ENCODE measurements around the gene CAMSAP3. TPM values are rescaled to one million over a fixed set of nuclear protein-coding genes. Genes with fewer than 3 reads are reported as not detected.

Gene CAMSAP3
- polyA plus RNA-seq, 2 of the 4 experiments (the other 2 are of a cell fraction): 1.3 to 3.6 TPM

- no peak overlapping the region for H3K4me3 ChIP-seq
- TF ChIP-seq RCOR1 (IDR thresholded peaks at IDR 0.05; ENCODE audit: low read depth, low read length) (no peak), ZC3H11A (IDR thresholded peaks at IDR 0.05) (no peak), RAD21 (conservative IDR thresholded peaks at IDR 0.05 in 1 of 2, IDR thresholded peaks at IDR 0.05 in 1 of 2) (no peak), CBX2 (IDR thresholded peaks at IDR 0.05; ENCODE audit: borderline replicate concordance, low read depth) (no peak), HOXB5 (CRISPR knock-in tag; IDR thresholded peaks at IDR 0.05) (no peak)
- TF ChIP-seq, protein P1, sequence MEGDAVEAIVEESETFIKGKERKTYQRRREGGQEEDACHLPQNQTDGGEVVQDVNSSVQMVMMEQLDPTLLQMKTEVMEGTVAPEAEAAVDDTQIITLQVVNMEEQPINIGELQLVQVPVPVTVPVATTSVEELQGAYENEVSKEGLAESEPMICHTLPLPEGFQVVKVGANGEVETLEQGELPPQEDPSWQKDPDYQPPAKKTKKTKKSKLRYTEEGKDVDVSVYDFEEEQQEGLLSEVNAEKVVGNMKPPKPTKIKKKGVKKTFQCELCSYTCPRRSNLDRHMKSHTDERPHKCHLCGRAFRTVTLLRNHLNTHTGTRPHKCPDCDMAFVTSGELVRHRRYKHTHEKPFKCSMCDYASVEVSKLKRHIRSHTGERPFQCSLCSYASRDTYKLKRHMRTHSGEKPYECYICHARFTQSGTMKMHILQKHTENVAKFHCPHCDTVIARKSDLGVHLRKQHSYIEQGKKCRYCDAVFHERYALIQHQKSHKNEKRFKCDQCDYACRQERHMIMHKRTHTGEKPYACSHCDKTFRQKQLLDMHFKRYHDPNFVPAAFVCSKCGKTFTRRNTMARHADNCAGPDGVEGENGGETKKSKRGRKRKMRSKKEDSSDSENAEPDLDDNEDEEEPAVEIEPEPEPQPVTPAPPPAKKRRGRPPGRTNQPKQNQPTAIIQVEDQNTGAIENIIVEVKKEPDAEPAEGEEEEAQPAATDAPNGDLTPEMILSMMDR (IDR thresholded peaks at IDR 0.05): no peak
- H3K4me1 ChIP-seq: peaks cover 2% of the 10 kb centered on the region; the same call in 1 of the 3 replicates
- WGBS (ENCODE audit: missing lambda C conversion rate): 96% methylated on average over 9 of the region's 16 CpGs
- DNase-seq (ENCODE audit: low read depth in 1 of 2, low spot score in 1 of 2) (no peak), ATAC-seq (peak in 1 of 2 experiments; percentile 53; a peak in 3 of 6 replicates), FAIRE-seq (no peak)
- no peaks in the 10 kb centered on the region for H3K9me3 ChIP-seq
- no peak overlapping the region for H3K4me2 ChIP-seq
- ChIA-PET CTCF (interaction anchor here (0.6 to 1.7 kb wide), 2 partner anchors 58 to 425 kb away, joined by 4 to 6 read pairs; partner anchors contain the start of gene TRAPPC5), POLR2A (interaction anchor here (1.1 kb wide), 1 partner anchor 55 kb away, joined by 7 read pairs; no protein-coding TSS in a partner anchor)
- H3K27ac ChIP-seq: no peak overlapping the region
Observed at GRCh38 chr19:7622933-7623685, 27.4 kb downstream of the CAMSAP3 start.

DNA sequence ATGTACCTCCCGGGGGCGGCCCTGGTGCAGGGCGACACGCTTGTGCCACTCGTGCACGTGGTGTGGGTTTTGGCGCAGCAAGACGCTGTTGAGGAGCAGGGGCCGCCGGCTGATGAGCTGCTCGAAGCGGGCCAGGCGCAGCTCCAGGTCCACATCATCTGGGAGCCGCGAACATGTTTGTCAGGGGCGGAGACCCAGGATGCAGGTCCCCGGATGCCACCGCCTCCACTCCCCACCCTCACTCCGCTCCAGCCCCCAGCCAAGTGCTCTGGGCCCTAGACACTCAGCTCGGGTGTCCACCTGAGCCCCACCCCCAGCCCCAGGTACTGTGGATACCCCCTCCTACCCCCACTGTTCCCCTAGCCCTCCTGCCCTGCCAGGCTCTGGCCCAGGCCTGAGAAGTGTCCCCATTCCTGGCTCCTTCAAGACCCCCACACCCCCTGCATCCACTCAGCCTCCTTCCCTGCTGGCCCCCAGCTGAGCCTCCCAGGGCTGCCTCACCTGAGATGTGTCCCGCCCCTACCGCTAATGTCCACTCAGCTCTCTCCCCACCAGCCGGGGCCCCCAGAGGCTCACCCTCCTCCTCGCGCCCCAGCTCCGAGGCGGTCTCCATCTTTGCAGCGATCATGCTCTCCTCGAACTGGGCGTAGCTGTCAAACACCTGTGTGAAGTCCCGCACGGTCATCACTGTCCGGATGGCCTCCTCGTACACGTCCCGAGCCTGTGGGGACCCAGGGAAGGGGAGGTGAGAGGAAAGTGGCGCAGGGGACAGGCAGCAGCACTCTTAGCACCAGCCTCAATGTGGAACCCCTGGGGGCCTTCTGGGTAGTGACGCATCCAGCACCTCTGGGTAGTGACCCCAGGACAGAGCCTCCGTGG lies 28.3 kb downstream of the CAMSAP3 start:
- H3K9me3 ChIP-seq: no peaks in the 10 kb centered on the region
- ATAC-seq (no peak; a peak in 1 of 6 replicates), FAIRE-seq (no peak), DNase-seq (ENCODE audit: low read depth in 1 of 2, low spot score in 1 of 2) (no peak)
- no peak for TF ChIP-seq KDM5A (IDR thresholded peaks at IDR 0.05)
- no peak for TF ChIP-seq FOSL2 (IDR thresholded peaks at IDR 0.05)
- TF ChIP-seq FOSL2 (CRISPR knock-in tag; IDR thresholded peaks at IDR 0.05): no peak
- no peak for TF ChIP-seq MYC (IDR thresholded peaks at IDR 0.05; ENCODE audit: borderline replicate concordance, low read length)
- TF ChIP-seq BHLHE40 (IDR thresholded peaks at IDR 0.05; ENCODE audit: low read depth, low read length): no peak
- no peak for TF ChIP-seq TP53 (CRISPR knock-in tag; IDR thresholded peaks at IDR 0.05)
- TF ChIP-seq ZFP36 (IDR thresholded peaks at IDR 0.05; ENCODE audit: borderline replicate concordance, partially characterized antibody): no peak
- no peak for TF ChIP-seq CBX8 (IDR thresholded peaks at IDR 0.05)
- TF ChIP-seq JUN (IDR thresholded peaks at IDR 0.05): no peak
- no peak for TF ChIP-seq CHD2 (IDR thresholded peaks at IDR 0.05; ENCODE audit: low read length, partially characterized antibody)
- TF ChIP-seq MAZ (IDR thresholded peaks at IDR 0.05; ENCODE audit: borderline replicate concordance, low read depth, low read length): no peak
- no peak for TF ChIP-seq CEBPB (IDR thresholded peaks at IDR 0.05)
- no peak overlapping the region for H3K27ac ChIP-seq
- H3K4me3 ChIP-seq: no peak overlapping the region
- WGBS (ENCODE audit: missing lambda C conversion rate): 94% methylated on average over 24 of the region's 39 CpGs
- peaks cover 7% of the 10 kb centered on the region; the same call in 1 of the 3 replicates for H3K4me1 ChIP-seq
- ChIA-PET CTCF (interaction anchor here (1.7 kb wide), 1 partner anchor 57 kb away, joined by 6 read pairs; the partner anchor contains the start of gene TRAPPC5), POLR2A (interaction anchor here (0.6 to 1.1 kb wide), 2 partner anchors 10 to 50 kb away, joined by 4 to 6 read pairs; partner anchors contain the start of gene PCP2)
- H3K4me2 ChIP-seq: no peak overlapping the region

GRCh38 chr19:7624810-7625209 lies 29.1 kb downstream of the CAMSAP3 start:
- peaks cover 7% of the 10 kb centered on the region; the same call in 1 of the 3 replicates for H3K4me1 ChIP-seq
- DNase-seq (ENCODE audit: low read depth in 1 of 2, low spot score in 1 of 2): no peak
- CTCF ChIA-PET: interaction anchor here (0.8 to 1.0 kb wide), 2 partner anchors 27 to 57 kb away, joined by 3 read pairs; no protein-coding TSS in a partner anchor
- no peak for FAIRE-seq
- H3K9me3 ChIP-seq: no peaks in the 10 kb centered on the region
- ATAC-seq: no peak
- 94% methylated on average over 9 of the region's 17 CpGs for WGBS (ENCODE audit: missing lambda C conversion rate)
- POLR2A ChIA-PET: interaction anchor here (1.1 kb wide), 1 partner anchor 9 kb away, joined by 6 read pairs; the partner anchor contains the start of gene PCP2
- no peak overlapping the region for H3K27ac ChIP-seq
- H3K4me3 ChIP-seq: no peak overlapping the region
- no peak overlapping the region for H3K4me2 ChIP-seq
- no peak for TF ChIP-seq FOSL2 (IDR thresholded peaks at IDR 0.05)
- TF ChIP-seq FOSL2 (CRISPR knock-in tag; IDR thresholded peaks at IDR 0.05): no peak
- TF ChIP-seq POLR2AphosphoS2 (conservative IDR thresholded peaks at IDR 0.05; ENCODE audit: low read length): no peak
- TF ChIP-seq ZC3H11A (IDR thresholded peaks at IDR 0.05): no peak
- no peak for TF ChIP-seq NPAS2 (CRISPR knock-in tag; IDR thresholded peaks at IDR 0.05; ENCODE audit: borderline replicate concordance)
- no peak for TF ChIP-seq GATA3 (IDR thresholded peaks at IDR 0.05; ENCODE audit: borderline replicate concordance)
- no peak for TF ChIP-seq REST (IDR thresholded peaks at IDR 0.05)
- TF ChIP-seq ZFP36 (IDR thresholded peaks at IDR 0.05; ENCODE audit: borderline replicate concordance, partially characterized antibody): no peak
- TF ChIP-seq FOXS1 (CRISPR knock-in tag; IDR thresholded peaks at IDR 0.05): no peak
- TF ChIP-seq CBX8 (IDR thresholded peaks at IDR 0.05): no peak
- TF ChIP-seq EP300 (IDR thresholded peaks at IDR 0.05): no peak
- TF ChIP-seq, protein P2, sequence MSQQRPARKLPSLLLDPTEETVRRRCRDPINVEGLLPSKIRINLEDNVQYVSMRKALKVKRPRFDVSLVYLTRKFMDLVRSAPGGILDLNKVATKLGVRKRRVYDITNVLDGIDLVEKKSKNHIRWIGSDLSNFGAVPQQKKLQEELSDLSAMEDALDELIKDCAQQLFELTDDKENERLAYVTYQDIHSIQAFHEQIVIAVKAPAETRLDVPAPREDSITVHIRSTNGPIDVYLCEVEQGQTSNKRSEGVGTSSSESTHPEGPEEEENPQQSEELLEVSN (IDR thresholded peaks at IDR 0.05; ENCODE audit: borderline replicate concordance, low read depth): no peak
